ENCODE results near the gene LDHD. TPM values are rescaled to one million over a fixed set of nuclear protein-coding genes. Genes with fewer than 3 reads are reported as not detected.

The LDHD gene
- total RNA-seq, 1 experiment from 2014 or later, result 4.1 TPM

GRCh38 chr16:75064403-75065148 is 52.0 kb downstream of the LDHD start:
- CTCF ChIA-PET, result interaction anchor here (0.6 to 1.7 kb wide), 11 partner anchors 8 to 491 kb away, joined by 3 to 10 read pairs (median 4); partner anchors contain the start of gene ZNRF1
- Mint-ChIP-seq H3K27me3 (ENCODE audit: unreplicated experiment) (no peaks in the 10 kb centered on the region), H3K4me1 (ENCODE audit: low read depth, unreplicated experiment) (peaks cover 25% of the 10 kb centered on the region), H3K27ac (ENCODE audit: unreplicated experiment) (peak overlapping the region; percentile 36), H3K4me3 (ENCODE audit: low read depth, unreplicated experiment) (peak overlapping the region; percentile 45), H3K36me3 (ENCODE audit: insufficient read depth, unreplicated experiment) (no peaks in the 10 kb centered on the region), H3K9me3 (ENCODE audit: low read depth, unreplicated experiment) (no peaks in the 10 kb centered on the region)
- BruUV-seq (replicated peaks), result no TSS peak
- TF ChIP-seq CTCF (IDR thresholded peaks at IDR 0.05; ENCODE audit: unreplicated experiment), result no peak
- DNase-seq, result peak; percentile 66
- intact Hi-C loops (cut with micrococcal nuclease; ENCODE audit: unreplicated experiment), result loop anchor here (2.0 kb wide), 2 partner anchors 26 to 64 kb away; no protein-coding TSS in a partner anchor

GRCh38 chr16:75063549-75064088 is 53.0 kb downstream of the LDHD start:
- no peak for DNase-seq
- Mint-ChIP-seq H3K4me3 (ENCODE audit: low read depth, unreplicated experiment) (no peak overlapping the region), H3K27me3 (ENCODE audit: unreplicated experiment) (no peaks in the 10 kb centered on the region), H3K36me3 (ENCODE audit: insufficient read depth, unreplicated experiment) (no peaks in the 10 kb centered on the region), H3K27ac (ENCODE audit: unreplicated experiment) (no peak overlapping the region), H3K4me1 (ENCODE audit: low read depth, unreplicated experiment) (peaks cover 25% of the 10 kb centered on the region), H3K9me3 (ENCODE audit: low read depth, unreplicated experiment) (no peaks in the 10 kb centered on the region)
- intact Hi-C loops (cut with micrococcal nuclease; ENCODE audit: unreplicated experiment), result loop anchor here (2.0 kb wide), 2 partner anchors 27 to 63 kb away; no protein-coding TSS in a partner anchor
- CTCF ChIA-PET, result no interaction called here
- BruUV-seq (replicated peaks), result no TSS peak
- TF ChIP-seq CTCF (IDR thresholded peaks at IDR 0.05; ENCODE audit: unreplicated experiment), result no peak

GRCh38 chr16:75062976-75063346 is 53.6 kb downstream of the LDHD start:
- Mint-ChIP-seq H3K4me1 (ENCODE audit: low read depth, unreplicated experiment) (peaks cover 25% of the 10 kb centered on the region), H3K4me3 (ENCODE audit: low read depth, unreplicated experiment) (no peak overlapping the region), H3K36me3 (ENCODE audit: insufficient read depth, unreplicated experiment) (no peaks in the 10 kb centered on the region), H3K27ac (ENCODE audit: unreplicated experiment) (no peak overlapping the region), H3K27me3 (ENCODE audit: unreplicated experiment) (no peaks in the 10 kb centered on the region), H3K9me3 (ENCODE audit: low read depth, unreplicated experiment) (no peaks in the 10 kb centered on the region)
- intact Hi-C loops (cut with micrococcal nuclease; ENCODE audit: unreplicated experiment), result no loop called here
- TF ChIP-seq CTCF (IDR thresholded peaks at IDR 0.05; ENCODE audit: unreplicated experiment), result no peak
- no TSS peak for BruUV-seq (replicated peaks)
- CTCF ChIA-PET, result no interaction called here
- no peak for DNase-seq

- Mint-ChIP-seq H3K9me3 (ENCODE audit: low read depth, unreplicated experiment) (no peaks in the 10 kb centered on the region), H3K27me3 (ENCODE audit: unreplicated experiment) (no peaks in the 10 kb centered on the region), H3K4me1 (ENCODE audit: low read depth, unreplicated experiment) (peaks cover 24% of the 10 kb centered on the region), H3K36me3 (ENCODE audit: insufficient read depth, unreplicated experiment) (no peaks in the 10 kb centered on the region), H3K4me3 (ENCODE audit: low read depth, unreplicated experiment) (no peak overlapping the region), H3K27ac (ENCODE audit: unreplicated experiment) (no peak overlapping the region)
- intact Hi-C loops (cut with micrococcal nuclease; ENCODE audit: unreplicated experiment), result no loop called here
- no TSS peak for BruUV-seq (replicated peaks)
- no peak for TF ChIP-seq CTCF (IDR thresholded peaks at IDR 0.05; ENCODE audit: unreplicated experiment)
- DNase-seq, result no peak
- CTCF ChIA-PET, result interaction anchor here (1.2 to 1.3 kb wide), 2 partner anchors 11 to 49 kb away, joined by 3 read pairs; no protein-coding TSS in a partner anchor
These were observed 54.2 kb downstream of the LDHD start for GRCh38 chr16:75062135-75062975.

Other genes with a start within 250 kb of the LDHD start
- 95.4 and 97.3 TPM in 2 replicates for gene WDR59, start 131.7 kb downstream of the LDHD start, total RNA-seq (2022)
- gene ZNRF1, start 117.8 kb downstream of the LDHD start, total RNA-seq (2022), result 27.1 and 27.5 TPM in 2 replicates
- gene ZFP1, start 31.7 kb upstream of the LDHD start, total RNA-seq (2022), result 10.6 and 12.9 TPM in 2 replicates
- 0.76 TPM in 1 of 2 replicates, not detected in the other for gene CTRB2, start 90.4 kb upstream of the LDHD start, total RNA-seq (2022)
- not detected in 2 replicates for gene CTRB1, start 102.2 kb upstream of the LDHD start, total RNA-seq (2022)
- 153 and 168 TPM in 2 replicates for gene BCAR1, start 134.8 kb upstream of the LDHD start, total RNA-seq (2022)